ENCODE data around the gene HTR3B. TPM values are rescaled to one million over a fixed set of nuclear protein-coding genes. Genes with fewer than 3 reads are reported as not detected.
"Not testable (repeated sequence)": the region's sequence is repeated elsewhere in the genome, so short reads cannot be mapped to it uniquely, and the experiment has no call there.

HTR3B gene
- total RNA-seq, 1 donor from 2014 or later, result not detected

- no peak for DNase-seq (ENCODE audit: low read depth, low spot score)
Measured at GRCh38 chr11:113884361-113884836, 20.2 kb upstream of the HTR3B start.

- no peak for DNase-seq (ENCODE audit: low read depth, low spot score)
Measured at GRCh38 chr11:113885897-113886296, 18.7 kb upstream of the HTR3B start.

- no peak for DNase-seq (ENCODE audit: low read depth, low spot score)
Measured at GRCh38 chr11:113888848-113889247, 15.7 kb upstream of the HTR3B start.

- DNase-seq (ENCODE audit: low read depth, low spot score), result no peak
Measured at GRCh38 chr11:113894421-113894996, 10.1 kb upstream of the HTR3B start.

GRCh38 chr11:113895367-113896155 lies 9.0 kb upstream of the HTR3B start:
- DNase-seq (ENCODE audit: low read depth, low spot score), result no peak

GRCh38 chr11:113896156-113896879 lies 8.3 kb upstream of the HTR3B start:
- no peak for DNase-seq (ENCODE audit: low read depth, low spot score)

- no peak for DNase-seq (ENCODE audit: low read depth, low spot score)
Measured at GRCh38 chr11:113901141-113901540, 3.5 kb upstream of the HTR3B start.

- DNase-seq (ENCODE audit: low read depth, low spot score), result no peak
Measured at GRCh38 chr11:113906038-113906437, 1.4 kb downstream of the HTR3B start.

GRCh38 chr11:113906516-113906915 lies 1.9 kb downstream of the HTR3B start:
- DNase-seq (ENCODE audit: low read depth, low spot score), result no peak

- no peak for DNase-seq (ENCODE audit: low read depth, low spot score)
Measured at GRCh38 chr11:113907152-113907551, 2.6 kb downstream of the HTR3B start.

- no peak for DNase-seq (ENCODE audit: low read depth, low spot score)
Measured at GRCh38 chr11:113907681-113908080, 3.1 kb downstream of the HTR3B start.

GRCh38 chr11:113908098-113908497 lies 3.5 kb downstream of the HTR3B start:
- DNase-seq (ENCODE audit: low read depth, low spot score), result no peak

GRCh38 chr11:113911491-113911890 lies 6.9 kb downstream of the HTR3B start:
- DNase-seq (ENCODE audit: low read depth, low spot score), result not testable (repeated sequence)

GRCh38 chr11:113923572-113923971 lies 19.0 kb downstream of the HTR3B start:
- no peak for DNase-seq (ENCODE audit: low read depth, low spot score)

GRCh38 chr11:113926273-113927197 lies 21.9 kb downstream of the HTR3B start:
- no peak for DNase-seq (ENCODE audit: low read depth, low spot score)

- DNase-seq (ENCODE audit: low read depth, low spot score), result no peak
Measured at GRCh38 chr11:113928311-113928710, 23.7 kb downstream of the HTR3B start.

- DNase-seq (ENCODE audit: low read depth, low spot score), result no peak
Measured at GRCh38 chr11:113932788-113933187, 28.2 kb downstream of the HTR3B start.

- DNase-seq (ENCODE audit: low read depth, low spot score), result not testable (repeated sequence)
Measured at GRCh38 chr11:113934193-113934592, 29.6 kb downstream of the HTR3B start.

- DNase-seq (ENCODE audit: low read depth, low spot score), result no peak
Measured at GRCh38 chr11:113934761-113935160, 30.2 kb downstream of the HTR3B start.

GRCh38 chr11:113935858-113936257 lies 31.3 kb downstream of the HTR3B start:
- DNase-seq (ENCODE audit: low read depth, low spot score), result no peak

GRCh38 chr11:113937918-113938317 lies 33.3 kb downstream of the HTR3B start:
- no peak for DNase-seq (ENCODE audit: low read depth, low spot score)

Data from pulmonary artery endothelial cell (primary cell).